OCI-LY7 (cell line): ENCODE results near the gene KRTAP7-1. TPM values are rescaled to one million over a fixed set of nuclear protein-coding genes. Genes with fewer than 3 reads are reported as not detected.
A peak's percentile ranks its signal among the peaks of the same experiment; 100 is the strongest.

Experiments
- BruUV-seq: library from RNA; stranded (reverse); fragments of 400-500 nt; replicated peaks from 2 replicates; lab custom pipeline; 2021; lab: Mats Ljungman, UMichigan
- CTCF ChIA-PET: fragments of 300-600 bp; sonication (Branson Sonifier 250); formaldehyde crosslinking; loops from one replicate; lab custom pipeline; 2022; ENCODE audit warnings: antibody characterized with exemption; ENCODE audit not compliant: unreplicated experiment; lab: Charles Lee
- POLR2A ChIA-PET: fragments of 300-600 bp; sonication (Branson Sonifier 250); formaldehyde crosslinking; loops from one replicate; lab custom pipeline; 2022; ENCODE audit warnings: antibody characterized with exemption; lab: Charles Lee
- DNase-seq: peaks from one replicate; pipeline ENCODE4 v3.0.0-alpha.2; 2015; ENCODE audit warnings: low spot score
- H2AFZ ChIP-seq: fragments of 200-600 bp; sonication (generic), shearing (Covaris generic); 2 replicates; pipeline ENCODE4 v1.6.1; 2014; ENCODE audit warnings: mild to moderate bottlenecking, antibody characterized with exemption, low read length, moderate library complexity
- H3K27ac ChIP-seq: fragments of 200-600 bp; sonication (generic); 2 replicates; pipeline ENCODE4 v1.5.1; 2014; ENCODE audit warnings: mixed run types, low read depth, mild to moderate bottlenecking, moderate library complexity, low read length, inconsistent platforms; ENCODE audit not compliant: poor library complexity, severe bottlenecking
- H3K36me3 ChIP-seq: fragments of 200-600 bp; sonication (generic); 2 replicates; pipeline ENCODE4 v1.6.1; 2014; ENCODE audit warnings: mild to moderate bottlenecking, antibody characterized with exemption, low read length, moderate library complexity, mixed read lengths; ENCODE audit not compliant: insufficient read depth
- H3K4me1 ChIP-seq: fragments of 200-600 bp; sonication (generic); 2 replicates; pipeline ENCODE4 v1.5.1; 2014; ENCODE audit warnings: mild to moderate bottlenecking, low read length; ENCODE audit not compliant: insufficient read depth, poor library complexity, severe bottlenecking
- H3K4me2 ChIP-seq: fragments of 200-600 bp; sonication (generic); 2 replicates; pipeline ENCODE4 v1.6.1; 2014; ENCODE audit warnings: mild to moderate bottlenecking, low read length
- H3K4me3 ChIP-seq: fragments of 200-600 bp; sonication (generic); 2 replicates; pipeline ENCODE4 v1.5.1; 2014; ENCODE audit warnings: mild to moderate bottlenecking, low read depth, low read length; ENCODE audit not compliant: poor library complexity, severe bottlenecking
- H3K79me2 ChIP-seq: fragments of 200-600 bp; sonication (generic); 2 replicates; pipeline ENCODE4 v1.6.1; 2016; ENCODE audit warnings: low read depth, mild to moderate bottlenecking, low read length, moderate library complexity, mixed read lengths; ENCODE audit not compliant: insufficient read depth
- H3K9me2 ChIP-seq: fragments of 200-600 bp; sonication (generic); 2 replicates; pipeline ENCODE4 v1.6.1; 2016; ENCODE audit warnings: mild to moderate bottlenecking, low read length, mixed read lengths; ENCODE audit not compliant: insufficient read depth
- H3K9me3 ChIP-seq: fragments of 200-600 bp; sonication (generic); 2 replicates; pipeline ENCODE4 v1.6.1; 2014; ENCODE audit warnings: mild to moderate bottlenecking, mixed run types, low read length, mixed read lengths
- H4K20me1 ChIP-seq: fragments of 200-600 bp; sonication (generic); 2 replicates; pipeline ENCODE4 v1.6.1; 2014; ENCODE audit warnings: mild to moderate bottlenecking, antibody characterized with exemption, low read length, moderate library complexity, mixed read lengths; ENCODE audit not compliant: insufficient read depth
- CTCF ChIP-seq: fragments of 200-600 bp; sonication (generic); conservative IDR thresholded peaks from 2 replicates; pipeline ENCODE4 v1.5.1; 2014; ENCODE audit warnings: mild to moderate bottlenecking, antibody characterized with exemption, low read length, moderate library complexity, mixed read lengths
- EZH2phosphoT487 ChIP-seq: fragments of 200-600 bp; sonication (generic); IDR thresholded peaks from 2 replicates; pipeline ENCODE4 v1.6.1; 2018; ENCODE audit warnings: low read depth, borderline replicate concordance, mild to moderate bottlenecking, mixed run types, antibody characterized with exemption, low read length, moderate library complexity, mixed read lengths
- intact Hi-C: fragments of 100-400 bp; cut with micrococcal nuclease; formaldehyde crosslinking; loops from one replicate; pipeline ENCODE4 v1.10.0; 2022; ENCODE audit not compliant: unreplicated experiment
- total RNA-seq, 2 experiments: library from RNA; depleted of rRNA in 1 of 2; stranded (reverse); fragments of >200 nt in 1 of 2; shearing (Covaris generic) in 1 of 2; gene quantifications; 2 replicates each; pipeline ENCODE4 v1.2.3, GENCODE V29; 2014 to 2022

KRTAP7-1 gene
- total RNA-seq, 2 experiments from 2014 or later = not detected

- POLR2A ChIA-PET = no interaction called here
- H3K27ac ChIP-seq = no peak overlapping the region
- intact Hi-C loops = no loop called here
- no peaks in the 10 kb centered on the region for H4K20me1 ChIP-seq
- no peak overlapping the region for H2AFZ ChIP-seq
- H3K36me3 ChIP-seq = no peaks in the 10 kb centered on the region
- no peaks in the 10 kb centered on the region for H3K4me1 ChIP-seq
- CTCF ChIA-PET = no interaction called here
- H3K9me3 ChIP-seq = no peaks in the 10 kb centered on the region
- no peak overlapping the region for H3K4me2 ChIP-seq
- H3K9me2 ChIP-seq = no peaks in the 10 kb centered on the region
- no TSS peak for BruUV-seq
- no peak overlapping the region for H3K4me3 ChIP-seq
- DNase-seq = no peak
- no peaks in the 10 kb centered on the region for H3K79me2 ChIP-seq
- TF ChIP-seq CTCF (no peak), EZH2phosphoT487 (no peak)
Measured at GRCh38 chr21:30838536-30838935, 9.0 kb upstream of the KRTAP7-1 start.

GRCh38 chr21:30831194-30831765 lies 1.7 kb upstream of the KRTAP7-1 start:
- Histone ChIP-seq H3K9me2 (no peaks in the 10 kb centered on the region), H3K4me2 (no peak overlapping the region), H3K79me2 (no peaks in the 10 kb centered on the region), H3K4me3 (no peak overlapping the region), H3K9me3 (0 out of 2 replicates have a peak, but pooled peaks cover 9% of the 10 kb centered on the region), H4K20me1 (no peaks in the 10 kb centered on the region), H3K27ac (no peak overlapping the region), H3K4me1 (no peaks in the 10 kb centered on the region), H2AFZ (no peak overlapping the region), H3K36me3 (no peaks in the 10 kb centered on the region)
- DNase-seq = peak; percentile 48
- intact Hi-C loops = loop anchor here (2.0 kb wide), 1 partner anchor 256 kb away; no protein-coding TSS in a partner anchor
- TF ChIP-seq CTCF = peak; percentile 88
- TF ChIP-seq EZH2phosphoT487 = no peak
- CTCF ChIA-PET = no interaction called here
- POLR2A ChIA-PET = no interaction called here
- no TSS peak for BruUV-seq

GRCh38 chr21:30818837-30819610 lies 10.5 kb downstream of the KRTAP7-1 start:
- Histone ChIP-seq H3K27ac (no peak overlapping the region), H3K4me2 (no peak overlapping the region), H3K36me3 (no peaks in the 10 kb centered on the region), H3K4me1 (no peaks in the 10 kb centered on the region), H4K20me1 (no peaks in the 10 kb centered on the region), H3K9me2 (no peaks in the 10 kb centered on the region), H2AFZ (no peak overlapping the region), H3K4me3 (no peak overlapping the region), H3K79me2 (no peaks in the 10 kb centered on the region), H3K9me3 (no peaks in the 10 kb centered on the region)
- TF ChIP-seq CTCF = no peak
- TF ChIP-seq EZH2phosphoT487 = no peak
- ChIA-PET POLR2A (interaction anchor here (0.6 kb wide), 1 partner anchor 17 kb away, joined by 3 read pairs; no protein-coding TSS in a partner anchor), CTCF (no interaction called here)
- intact Hi-C loops = no loop called here
- BruUV-seq = no TSS peak
- DNase-seq = no peak
